GM21390 (cell line): ENCODE data around the gene NAV3.

Experiments
- ATAC-seq: cut with Tn5 transposase; IDR thresholded peaks from one replicate; pipeline ENCODE4 v1.9.1; 2021; ENCODE audit not compliant: unreplicated experiment

NAV3 gene

DNA sequence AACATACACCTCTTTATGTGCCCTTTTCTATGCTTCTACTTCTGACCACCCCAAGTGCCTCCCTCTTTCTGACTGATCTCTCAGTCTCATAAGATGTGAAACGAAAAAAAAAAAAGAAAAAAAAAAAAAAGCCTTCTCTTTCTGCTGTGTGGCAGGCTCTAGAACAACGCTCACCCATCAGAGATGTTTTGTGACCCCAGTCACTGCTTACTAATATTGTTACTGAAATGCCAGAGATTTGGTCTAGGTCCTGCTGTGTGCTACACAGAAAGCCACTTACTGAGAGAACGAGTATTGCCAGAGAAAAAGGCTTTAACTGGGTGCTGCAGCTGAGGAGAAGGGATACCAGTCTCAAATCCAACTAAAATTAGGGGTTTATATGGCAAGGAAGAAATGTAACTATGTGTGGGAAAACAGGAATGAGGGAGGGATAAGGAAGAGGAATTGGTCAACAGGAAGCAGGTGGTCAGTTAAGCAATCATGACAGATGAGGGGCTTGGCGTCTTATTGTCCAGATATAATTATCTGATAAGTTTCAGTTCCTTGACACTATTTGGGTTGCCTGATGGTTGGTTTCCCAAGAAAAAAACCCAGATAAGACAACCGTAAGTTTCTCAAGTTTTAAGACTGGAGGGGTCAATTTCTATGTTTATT is 149.0 kb downstream of the NAV3 start:
- no peak for ATAC-seq

GRCh38 chr12:77980782-77981181 is 150.1 kb downstream of the NAV3 start:
- ATAC-seq = no peak

- ATAC-seq = no peak
Measured at GRCh38 chr12:77983859-77984258, 153.2 kb downstream of the NAV3 start.

DNA sequence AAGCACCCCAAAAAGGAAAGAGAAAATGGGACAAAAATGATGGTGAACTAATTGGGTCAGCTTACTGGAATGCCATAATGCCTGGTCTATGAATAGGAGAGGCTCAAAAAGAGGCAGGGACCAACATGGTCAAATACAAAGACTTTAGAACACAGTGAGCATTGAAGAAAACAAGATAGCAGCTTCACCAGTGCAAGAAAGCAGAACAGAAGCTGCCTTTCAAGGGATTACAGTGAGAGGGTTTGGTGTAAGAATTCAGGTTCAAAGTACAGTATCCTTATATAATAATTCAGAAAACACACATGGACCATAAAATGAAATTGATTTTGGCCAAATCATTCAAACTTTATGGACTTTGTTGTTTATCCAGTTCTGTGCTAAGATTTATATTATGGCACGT is 162.1 kb downstream of the NAV3 start:
- ATAC-seq = no peak

- ATAC-seq = no peak
Measured at GRCh38 chr12:77993658-77994057, 163.0 kb downstream of the NAV3 start.

DNA sequence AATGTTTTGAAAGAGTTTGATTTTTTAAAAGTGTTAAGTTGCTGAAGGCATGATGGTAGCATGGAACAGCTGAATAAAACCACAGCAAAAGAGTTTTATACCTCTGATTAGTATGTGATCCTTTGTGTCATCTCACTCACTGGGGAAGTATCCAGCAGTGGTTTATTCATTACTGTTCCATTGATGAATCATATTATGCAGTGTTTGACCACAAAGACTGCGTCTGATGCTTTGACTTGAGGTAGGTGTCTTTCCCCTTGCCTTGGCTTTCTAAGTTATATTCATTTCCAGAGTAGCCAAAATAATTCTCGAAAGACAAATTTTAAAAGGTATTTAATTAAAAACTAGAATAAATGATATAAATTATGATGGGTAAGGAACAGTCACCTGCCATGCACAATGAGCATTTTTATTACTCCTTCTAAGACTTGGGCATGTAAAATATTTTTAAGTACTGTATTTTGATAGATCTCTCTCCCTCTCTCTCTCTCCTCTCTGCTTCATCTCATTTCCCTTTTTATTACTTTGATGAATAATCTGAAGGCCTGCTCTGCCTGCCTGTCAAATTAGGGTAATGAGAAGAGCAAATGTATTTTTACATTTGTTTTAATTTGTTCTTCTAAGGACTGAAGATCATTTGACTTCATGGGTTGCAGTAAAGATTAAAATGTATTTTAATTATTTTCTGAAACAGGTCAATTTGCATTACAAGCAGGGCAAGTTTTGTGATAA is 164.9 kb downstream of the NAV3 start:
- ATAC-seq = peak; percentile 80

DNA sequence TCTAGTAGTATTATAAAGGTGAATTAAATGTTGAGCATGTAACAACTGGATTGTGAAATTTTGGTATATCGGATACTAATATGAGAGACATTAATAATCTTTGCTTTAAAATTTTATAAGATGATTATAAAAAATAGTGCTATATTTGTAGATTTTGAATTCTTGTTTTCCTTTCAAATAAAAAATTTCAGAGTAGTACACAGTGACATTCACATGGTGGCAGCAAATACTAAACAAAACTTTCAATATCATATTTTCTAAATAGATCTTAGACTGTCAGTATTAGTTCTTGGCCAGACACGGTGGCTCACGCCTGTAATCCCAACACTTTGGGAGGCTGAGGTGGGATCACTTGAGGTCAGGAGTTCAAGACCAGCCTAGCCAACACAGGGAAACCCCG is 166.0 kb downstream of the NAV3 start:
- ATAC-seq = no peak

- no peak for ATAC-seq
Measured at GRCh38 chr12:77998236-77998786, 167.6 kb downstream of the NAV3 start.

DNA sequence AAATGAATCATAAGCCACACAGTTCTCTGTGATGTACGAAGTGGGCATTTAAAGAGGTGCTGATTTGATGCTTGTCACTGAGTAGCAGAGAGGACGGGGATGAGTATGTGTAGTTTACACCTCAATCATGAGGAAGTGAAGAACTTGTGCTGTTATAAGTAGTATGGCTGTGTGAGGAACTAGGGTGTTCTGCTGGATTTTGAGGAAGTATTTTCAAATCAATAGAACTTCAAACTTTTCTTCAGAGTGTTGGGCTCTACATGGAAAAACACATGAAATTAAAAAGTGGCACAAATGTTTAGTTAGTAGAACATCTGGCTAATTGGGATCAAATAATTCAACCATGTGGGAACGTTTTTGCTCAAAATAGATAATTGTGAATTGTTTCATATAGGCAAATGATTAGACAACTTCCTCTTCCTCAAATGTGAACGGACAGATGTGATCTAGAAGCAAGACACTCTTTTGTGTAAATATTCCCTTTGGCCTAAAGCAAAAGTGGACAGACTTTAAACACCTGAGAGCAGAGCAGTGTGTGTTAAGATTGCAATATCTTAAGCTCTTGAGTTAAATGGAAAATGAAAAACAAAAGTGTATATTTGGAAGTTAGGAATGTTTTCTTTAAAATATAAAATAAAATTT is 168.5 kb downstream of the NAV3 start:
- peak; percentile 76 for ATAC-seq

- no peak for ATAC-seq
Measured at GRCh38 chr12:78002878-78003277, 172.2 kb downstream of the NAV3 start.

DNA sequence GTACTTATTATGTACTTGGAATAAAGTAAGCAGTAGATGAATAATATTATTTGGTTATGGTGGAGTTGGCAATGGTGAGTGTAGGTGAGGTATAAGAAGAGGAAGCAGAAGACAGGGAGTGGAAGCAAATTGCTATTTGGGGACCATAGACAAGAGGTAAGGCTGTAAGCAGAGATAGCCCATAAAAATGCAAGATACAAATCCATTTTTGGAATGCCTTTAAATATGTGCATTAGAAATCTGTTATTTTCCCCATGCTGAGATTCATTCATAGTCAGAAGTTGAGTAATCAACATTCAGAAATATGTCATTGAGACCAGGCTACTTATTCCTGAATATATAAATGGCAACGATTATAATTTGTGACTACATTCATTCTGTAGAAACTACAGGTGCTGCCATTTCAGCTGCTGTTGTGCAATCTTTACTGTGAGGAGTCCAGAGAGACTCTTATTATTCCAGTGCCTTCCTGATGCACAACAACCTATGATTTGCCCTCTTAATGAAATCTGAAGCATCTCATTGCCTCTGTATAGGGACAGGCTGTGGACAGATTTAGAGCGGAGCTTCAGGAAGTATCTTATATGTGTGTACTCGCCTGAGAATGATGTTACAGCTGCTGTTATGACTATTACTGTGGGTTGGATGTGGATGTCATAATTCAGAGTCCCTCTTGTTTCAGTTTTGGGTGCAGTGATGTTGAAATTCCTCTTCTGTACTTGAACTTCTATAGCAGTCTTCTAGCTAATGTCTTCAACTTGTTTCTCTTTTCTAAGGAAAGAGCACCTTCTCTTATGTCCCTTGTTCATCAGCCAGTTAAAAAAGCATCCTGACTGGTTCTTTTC is 173.8 kb downstream of the NAV3 start:
- no peak for ATAC-seq

DNA sequence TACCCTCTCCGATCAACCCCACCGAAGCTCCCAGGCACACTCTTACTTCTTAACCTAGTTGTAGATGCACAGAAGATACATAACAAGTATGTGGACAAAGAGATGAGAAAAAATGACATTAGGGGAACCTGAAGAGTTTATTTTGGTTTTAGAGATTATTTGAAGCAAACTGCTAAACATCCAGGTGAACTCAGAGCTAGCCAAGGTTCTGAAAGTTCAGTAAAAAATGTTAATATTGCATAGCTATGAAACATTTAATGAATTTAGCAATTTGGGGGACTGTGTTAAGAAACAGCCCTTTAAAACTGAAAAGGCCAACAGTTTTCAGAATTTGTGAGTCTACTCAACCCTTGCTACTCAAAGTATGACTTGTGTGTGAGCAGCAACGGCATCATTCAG is 174.4 kb downstream of the NAV3 start:
- no peak for ATAC-seq

GRCh38 chr12:78007173-78007572 is 176.5 kb downstream of the NAV3 start:
- ATAC-seq = no peak

- ATAC-seq = no peak
Measured at GRCh38 chr12:78009031-78009430, 178.3 kb downstream of the NAV3 start.

- no peak for ATAC-seq
Measured at GRCh38 chr12:78018171-78018910, 187.6 kb downstream of the NAV3 start.

- ATAC-seq = no peak
Measured at GRCh38 chr12:78018939-78019338, 188.2 kb downstream of the NAV3 start.

- no peak for ATAC-seq
Measured at GRCh38 chr12:78028426-78028825, 197.7 kb downstream of the NAV3 start.

DNA sequence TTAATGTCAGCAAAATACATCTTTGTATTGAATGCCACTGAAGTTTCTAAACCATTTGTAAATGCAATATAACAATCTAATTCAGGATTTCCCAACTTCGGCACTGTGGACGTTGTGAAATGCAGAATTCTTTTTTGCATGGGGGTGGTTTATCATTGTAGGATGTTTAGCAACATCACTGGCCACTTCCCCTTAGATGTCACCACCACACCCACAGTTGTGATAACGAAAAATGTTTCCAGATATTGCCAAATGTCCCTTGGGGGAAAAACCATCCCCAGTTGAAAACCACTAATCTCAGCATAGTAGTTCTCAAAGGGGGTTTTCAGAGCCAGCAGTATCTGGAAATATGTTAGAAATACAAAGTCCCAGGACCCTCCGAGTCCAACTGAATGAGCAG is 203.3 kb downstream of the NAV3 start:
- no peak for ATAC-seq

DNA sequence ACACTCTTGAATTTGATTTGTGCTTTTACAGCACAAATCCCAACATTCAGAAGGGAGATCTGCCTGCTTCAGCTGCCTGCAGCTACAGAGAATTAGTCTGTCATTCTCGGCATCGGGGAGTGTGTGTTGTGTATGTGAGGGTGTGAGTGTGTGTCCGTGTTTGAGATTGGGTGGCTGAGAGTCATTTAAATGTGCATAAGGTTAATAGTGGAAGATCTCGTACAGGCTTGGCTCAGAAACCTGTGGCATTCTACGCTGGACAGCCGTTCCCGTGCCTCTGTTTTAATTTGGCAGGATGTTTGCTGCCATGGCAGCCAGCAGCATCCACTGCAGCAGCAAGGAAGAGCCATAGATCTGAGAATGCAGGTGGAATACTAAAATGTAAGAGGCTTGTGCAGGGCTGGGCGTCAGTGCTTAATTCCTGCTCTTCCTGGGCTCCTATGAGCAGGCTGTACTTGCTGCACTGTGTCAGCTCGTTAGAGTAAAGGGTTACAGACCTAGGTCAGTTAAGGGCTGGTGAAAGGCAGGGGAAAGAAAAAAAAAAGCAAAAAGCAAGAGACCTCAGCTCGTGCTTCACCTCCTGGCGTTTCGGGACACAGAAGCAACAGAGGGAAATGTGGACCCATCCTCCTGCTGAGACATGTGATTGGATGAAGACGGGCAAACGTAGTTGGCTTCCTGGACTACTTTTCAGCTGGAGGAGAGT is 205.4 kb downstream of the NAV3 start:
- ATAC-seq = no peak

- ATAC-seq = no peak
Measured at GRCh38 chr12:78036874-78037273, 206.2 kb downstream of the NAV3 start.
